H1 (cell line): Measurements from ENCODE around the gene NID1. TPM values are rescaled to one million over a fixed set of nuclear protein-coding genes. Genes with fewer than 3 reads are reported as not detected.

Experiments
- CTCF ChIA-PET: fragments of 300-600 bp; sonication (Branson Sonifier 250); formaldehyde crosslinking; loops from one replicate; lab custom pipeline; 2021; ENCODE audit not compliant: partially characterized antibody; lab: Charles Lee
- POLR2A ChIA-PET: fragments of 300-600 bp; sonication (Branson Sonifier 250); formaldehyde crosslinking; loops from one replicate; lab custom pipeline; 2021; ENCODE audit warnings: inconsistent platforms; ENCODE audit not compliant: partially characterized antibody; lab: Charles Lee
- DNase-seq, 2 experiments: peaks; one replicate each; pipeline versions ENCODE4 v3.0.0 to v3.0.0-alpha.2; 2010 to 2022; ENCODE audit warnings: low spot score in 2 of 2, low read depth in 1 of 2, mixed read lengths in 1 of 2
- FAIRE-seq: peaks from 2 replicates; lab custom pipeline; 2011; peaks lifted over from hg19 to GRCh38; lab: Jason Lieb, UNC
- H2AFZ ChIP-seq: 2 replicates; pipeline ENCODE4 v1.8.1; 2012; ENCODE audit warnings: low read length, inconsistent platforms
- H2AK5ac ChIP-seq: 2 replicates; pipeline ENCODE4 v1.6.1; 2013; ENCODE audit warnings: low read depth, low read length
- H2BK120ac ChIP-seq: replicated peaks from 2 replicates; pipeline ENCODE3; 2013; ENCODE audit warnings: low read depth, low read length, inconsistent platforms
- H2BK12ac ChIP-seq: 2 replicates; pipeline ENCODE4 v1.6.1; 2013; ENCODE audit warnings: low read depth, low read length
- H2BK15ac ChIP-seq: 2 replicates; pipeline ENCODE4 v1.6.1; 2013; ENCODE audit warnings: low read length
- H2BK20ac ChIP-seq: 2 replicates; pipeline ENCODE4 v1.6.1; 2013; ENCODE audit warnings: low read length
- H2BK5ac ChIP-seq: 2 replicates; pipeline ENCODE4 v1.6.1; 2013; ENCODE audit warnings: low read depth, low read length
- H3K14ac ChIP-seq: 2 replicates; pipeline ENCODE4 v1.6.1; 2013; ENCODE audit warnings: inconsistent platforms; ENCODE audit not compliant: insufficient read length
- H3K18ac ChIP-seq: 2 replicates; pipeline ENCODE4 v1.6.1; 2013; ENCODE audit warnings: low read length; ENCODE audit errors: extremely low read depth
- H3K23ac ChIP-seq: 2 replicates; pipeline ENCODE4 v1.6.1; 2013; ENCODE audit warnings: inconsistent platforms; ENCODE audit not compliant: insufficient read length
- H3K23me2 ChIP-seq: 2 replicates; pipeline ENCODE4 v1.6.1; 2013; ENCODE audit warnings: low read depth, low read length
- H3K27ac ChIP-seq: 2 replicates; pipeline ENCODE4 v1.6.1; 2011; ENCODE audit warnings: low read depth, low read length, inconsistent platforms
- H3K27me3 ChIP-seq, 4 experiments: replicated peaks in 1 of 4; 1 replicate in 1 of 4; 2 replicates in 3 of 4; pipeline versions ENCODE4 v1.6.1 to v1.8.1; 2011 to 2013; ENCODE audit warnings: low read length in 3 of 4, mild to moderate bottlenecking in 3 of 4, inconsistent platforms in 2 of 4, mixed read lengths in 2 of 4, moderate library complexity in 1 of 4; ENCODE audit not compliant: control insufficient read depth in 3 of 4, insufficient read depth in 3 of 4; ENCODE audit errors: extremely low read depth in 1 of 4
- H3K36me3 ChIP-seq, 4 experiments: 2 replicates each; pipeline versions ENCODE4 v1.6.1 to v1.8.1; 2011 to 2013; ENCODE audit warnings: mild to moderate bottlenecking in 4 of 4, low read length in 3 of 4, moderate library complexity in 2 of 4, control low read depth in 1 of 4, inconsistent platforms in 1 of 4; ENCODE audit not compliant: insufficient read depth in 4 of 4, control insufficient read depth in 2 of 4
- H3K4ac ChIP-seq: replicated peaks from 2 replicates; pipeline ENCODE3; 2013; ENCODE audit warnings: low read length, low read depth, mixed read lengths, inconsistent platforms; ENCODE audit not compliant: insufficient read length
- H3K4me1 ChIP-seq, 4 experiments: replicated peaks in 1 of 4; 1 replicate in 1 of 4; 2 replicates in 3 of 4; pipeline versions ENCODE4 v1.6.1 to v1.8.1; 2011 to 2013; ENCODE audit warnings: low read length in 3 of 4, inconsistent platforms in 2 of 4, mixed read lengths in 1 of 4; ENCODE audit not compliant: insufficient read depth in 4 of 4, control insufficient read depth in 3 of 4
- H3K4me2 ChIP-seq, 2 experiments: 2 replicates each; pipeline versions ENCODE4 v1.6.1 to v1.8.1; 2011 to 2013; ENCODE audit warnings: low read depth in 2 of 2, low read length in 2 of 2, control low read depth in 1 of 2, inconsistent platforms in 1 of 2, mild to moderate bottlenecking in 1 of 2; ENCODE audit not compliant: insufficient read depth in 1 of 2
- H3K4me3 ChIP-seq, 4 experiments: fragments of 200-600, 300-600 bp in 1 of 4; sonication (generic), shearing (Covaris generic), sonication (Bioruptor Twin) in 1 of 4; 2 replicates each; pipeline versions ENCODE4 v1.5.1 to v1.8.1; 2011 to 2016; ENCODE audit warnings: low read length in 4 of 4, low read depth in 3 of 4, control low read depth in 2 of 4, inconsistent platforms in 2 of 4, mild to moderate bottlenecking in 2 of 4, mixed read lengths in 1 of 4, moderate library complexity in 1 of 4; ENCODE audit not compliant: insufficient read depth in 2 of 4; ENCODE audit errors: extremely low read depth in 1 of 4
- H3K56ac ChIP-seq: replicated peaks from 2 replicates; pipeline ENCODE3; 2013; ENCODE audit warnings: low read depth, mild to moderate bottlenecking, mixed read lengths, low read length, inconsistent platforms; ENCODE audit not compliant: insufficient read length
- H3K79me1 ChIP-seq: 2 replicates; pipeline ENCODE4 v1.6.1; 2013; ENCODE audit warnings: low read depth, low read length, control low read depth
- H3K79me2 ChIP-seq, 2 experiments: 2 replicates each; pipeline versions ENCODE4 v1.6.1 to v1.8.1; 2012 to 2013; ENCODE audit warnings: low read length in 2 of 2, mild to moderate bottlenecking in 2 of 2, inconsistent platforms in 1 of 2; ENCODE audit not compliant: insufficient read depth in 2 of 2, control insufficient read depth in 1 of 2
- H3K9ac ChIP-seq, 4 experiments: replicated peaks in 1 of 4; 1 replicate in 1 of 4; 2 replicates in 3 of 4; pipeline versions ENCODE4 v1.6.1 to v1.8.1; 2011 to 2013; ENCODE audit warnings: low read depth in 3 of 4, low read length in 3 of 4, control low read depth in 2 of 4, mild to moderate bottlenecking in 2 of 4, moderate library complexity in 2 of 4, inconsistent platforms in 1 of 4; ENCODE audit errors: extremely low read depth in 1 of 4
- H3K9me3 ChIP-seq, 2 experiments: 2 replicates each; pipeline versions ENCODE4 v1.6.1 to v1.8.1; 2012 to 2013; ENCODE audit warnings: mild to moderate bottlenecking in 2 of 2, moderate library complexity in 2 of 2, control low read depth in 1 of 2, inconsistent platforms in 1 of 2, low read depth in 1 of 2, low read length in 1 of 2, mixed read lengths in 1 of 2; ENCODE audit not compliant: insufficient read depth in 2 of 2
- H4K20me1 ChIP-seq, 2 experiments: replicated peaks in 1 of 2; 2 replicates each; pipeline versions ENCODE3 to v1.8.1; 2011 to 2013; ENCODE audit warnings: inconsistent platforms in 2 of 2, low read length in 2 of 2, mild to moderate bottlenecking in 1 of 2; ENCODE audit not compliant: insufficient read depth in 2 of 2, control insufficient read depth in 1 of 2
- H4K5ac ChIP-seq: 2 replicates; pipeline ENCODE4 v1.6.1; 2013; ENCODE audit warnings: low read length, low read depth, mixed read lengths, inconsistent platforms; ENCODE audit not compliant: insufficient read length
- H4K8ac ChIP-seq: 2 replicates; pipeline ENCODE4 v1.8.0; 2013; ENCODE audit warnings: mild to moderate bottlenecking, moderate library complexity, low read length, inconsistent platforms; ENCODE audit not compliant: insufficient read depth; ENCODE audit errors: extremely low read depth
- H4K91ac ChIP-seq: replicated peaks from 2 replicates; pipeline ENCODE3; 2013; ENCODE audit warnings: low read length, mixed read lengths, inconsistent platforms; ENCODE audit not compliant: insufficient read length
- BACH1 ChIP-seq: IDR thresholded peaks from 2 replicates; pipeline ENCODE4 v1.6.1; 2012; ENCODE audit warnings: low read length, improper control_type of control experiment
- EGR1 ChIP-seq: IDR thresholded peaks from 2 replicates; pipeline ENCODE4 v1.6.1; 2011; ENCODE audit warnings: low read depth, low read length, borderline replicate concordance
- JUN ChIP-seq: IDR thresholded peaks from 2 replicates; pipeline ENCODE4 v1.6.1; 2011; ENCODE audit warnings: low read depth, mild to moderate bottlenecking, improper control_type of control experiment, low read length
- KDM1A ChIP-seq: fragments of 200-600, 300-600 bp; sonication (generic); IDR thresholded peaks from 2 replicates; pipeline ENCODE4 v1.7.1; 2016; ENCODE audit warnings: mild to moderate bottlenecking, low read length, borderline replicate concordance
- RNF2 ChIP-seq: fragments of 200-900, 300-1000 bp; sonication (generic); IDR thresholded peaks from 2 replicates; pipeline ENCODE4 v1.7.1; 2016; ENCODE audit warnings: borderline replicate concordance, low read depth, mild to moderate bottlenecking, antibody characterized with exemption, low read length; ENCODE audit not compliant: poor library complexity, severe bottlenecking; ENCODE audit errors: missing control alignments
- SAP30 ChIP-seq: fragments of 300-600 bp; sonication (generic); IDR thresholded peaks from 2 replicates; pipeline ENCODE4 v1.7.1; 2012; ENCODE audit warnings: low read length, moderate library complexity, mild to moderate bottlenecking, inconsistent platforms; ENCODE audit not compliant: insufficient read depth, insufficient replicate concordance
- SRF ChIP-seq: IDR thresholded peaks from 2 replicates; pipeline ENCODE4 v1.6.1; 2011; ENCODE audit warnings: mild to moderate bottlenecking, low read depth, low read length, moderate library complexity
- USF2 ChIP-seq: IDR thresholded peaks from 2 replicates; pipeline ENCODE4 v1.6.1; 2011; ENCODE audit warnings: low read length, improper control_type of control experiment
- WGBS, 2 experiments: shearing (Covaris generic) in 1 of 2; methylation state at CpG; one replicate each; pipeline versions ENCODE4 v1.1.6 to v1.1.7; 2013 to 2015; ENCODE audit warnings: low lambda C conversion rate in 2 of 2, mixed read lengths in 2 of 2, inconsistent platforms in 1 of 2, low coverage in 1 of 2, missing lambda C conversion rate in 1 of 2; ENCODE audit not compliant: insufficient replicate concordance in 2 of 2, insufficient coverage in 1 of 2, insufficient read length in 1 of 2; ENCODE audit errors: extremely low coverage in 1 of 2, missing lambda C conversion rate in 1 of 2; 5-methylcytosine and 5-hydroxymethylcytosine counted together
- polyA plus RNA-seq, 7 experiments: library from polyadenylated mRNA; depleted of rRNA in 3 of 7; stranded (reverse) in 5 of 7; unstranded in 2 of 7; fragments of >200 nt in 5 of 7; fragments of 200-250 nt in 2 of 7; gene quantifications; 1 replicate in 5 of 7; 2 replicates in 1 of 7; 4 replicates in 1 of 7; pipeline versions ENCODE4 v1.2.1 to v1.2.3, GENCODE V29; 2011 to 2013; ENCODE audit warnings: missing spikeins in 2 of 7, mixed read lengths in 2 of 7
- total RNA-seq: library from RNA; stranded (reverse); fragmentation: NEBNext Ultra II Directional; extraction: Animal tissue kit (Norgen Biotek cat#: 25700); gene quantifications from 2 replicates; pipeline ENCODE4 v1.2.1, GENCODE V29; 2021

Gene NID1
- total and polyA plus RNA-seq, 2 of the 8 experiments (the other 6 are each of a cell fraction or from before 2014, with no cell fraction given): 20.9 to 25.4 TPM

- FAIRE-seq (no peak), DNase-seq (no peak)
- no peak overlapping the region for H3K4ac ChIP-seq
- H3K79me2 ChIP-seq: no peaks in the 10 kb centered on the region
- no peak overlapping the region for H4K8ac ChIP-seq
- no peak overlapping the region for H2BK5ac ChIP-seq
- H3K23me2 ChIP-seq: no peaks in the 10 kb centered on the region
- no peak overlapping the region for H2AFZ ChIP-seq
- no peaks in the 10 kb centered on the region for H3K4me1 ChIP-seq
- H3K9me3 ChIP-seq: no peaks in the 10 kb centered on the region
- H2BK15ac ChIP-seq: no peak overlapping the region
- no peak overlapping the region for H3K23ac ChIP-seq
- no peak overlapping the region for H4K5ac ChIP-seq
- H3K18ac ChIP-seq: no peak overlapping the region
- no peak overlapping the region for H4K91ac ChIP-seq
- no peak overlapping the region for H2BK20ac ChIP-seq
- H3K14ac ChIP-seq: no peak overlapping the region
- no peak for TF ChIP-seq SAP30
- TF ChIP-seq EGR1: no peak
- no peak for TF ChIP-seq KDM1A
- no peak for TF ChIP-seq JUN
- no peak for TF ChIP-seq SRF
- no peak for TF ChIP-seq BACH1
- no peak for TF ChIP-seq RNF2
- no peak for TF ChIP-seq USF2
- TF ChIP-seq, all 59 proteins: peak for 0
- Histone ChIP-seq H3K36me3 (no peaks in the 10 kb centered on the region; a peak in 1 of 8 replicates), H2AK5ac (no peak overlapping the region), H4K20me1 (peaks cover 0 to 2% of the 10 kb centered on the region in 2 experiments), H3K4me2 (no peak overlapping the region), H3K27ac (no peak overlapping the region), H3K27me3 (no peaks in the 10 kb centered on the region), H3K9ac (no peak overlapping the region), H3K79me1 (no peaks in the 10 kb centered on the region), H3K4me3 (no peak overlapping the region), H2BK120ac (no peak overlapping the region), H3K56ac (no peak overlapping the region), H2BK12ac (no peak overlapping the region)
- 88% methylated on average over 4 of the region's 4 CpGs; no CpG with 5 or more reads in 1 of the 2 experiments for whole genome bisulfite sequencing, 2 experiments
- ChIA-PET CTCF (no interaction called here), POLR2A (interaction anchor here (0.6 kb wide), 1 partner anchor 78 kb away, joined by 3 read pairs; no protein-coding TSS in a partner anchor)
Measured at GRCh38 chr1:236027104-236027503, 37.8 kb downstream of the NID1 start.
